ENCODE results near the gene CIP2A. TPM values are rescaled to one million over a fixed set of nuclear protein-coding genes. Genes with fewer than 3 reads are reported as not detected.
A peak's percentile ranks its signal among the peaks of the same experiment; 100 is the strongest.

The CIP2A gene
- total and polyA plus RNA-seq, 2 of the 13 experiments (the other 11 are each of a cell fraction or from before 2014, with no cell fraction given), result 7.8 to 36.9 TPM

GRCh38 chr3:108589081-108589997, at the start of gene CIP2A, which contains the start of gene DZIP3 (continued):
- TF ChIP-seq ZNF282 (IDR thresholded peaks at IDR 0.05; ENCODE audit: partially characterized antibody), result no peak
- TF ChIP-seq YEATS2 (CRISPR knock-in tag; IDR thresholded peaks at IDR 0.05; ENCODE audit: borderline replicate concordance), result peak; percentile 97
- TF ChIP-seq ZNF33A (CRISPR knock-in tag; IDR thresholded peaks at IDR 0.05; ENCODE audit: borderline replicate concordance), result no peak
- TF ChIP-seq POGK (CRISPR knock-in tag; conservative IDR thresholded peaks at IDR 0.05), result peak; percentile 71
- TF ChIP-seq ZNF614 (CRISPR knock-in tag; IDR thresholded peaks at IDR 0.05; ENCODE audit: borderline replicate concordance), result peak; percentile 34; the same call in 1 of the 2 replicates
- no peak for TF ChIP-seq ZBTB46 (CRISPR knock-in tag; IDR thresholded peaks at IDR 0.05; ENCODE audit: borderline replicate concordance)
- no peak for TF ChIP-seq U2AF1 (optimal IDR thresholded peaks at IDR 0.05; ENCODE audit: low read depth, low read length)
- no peak; the same call in 1 of the 2 replicates for TF ChIP-seq ZBTB20 (CRISPR knock-in tag; IDR thresholded peaks at IDR 0.05; ENCODE audit: borderline replicate concordance, low read depth)
- TF ChIP-seq AHR (CRISPR knock-in tag; IDR thresholded peaks at IDR 0.05), result 0 out of 2 replicates have a peak, but pooled peaks have one; percentile 28
- peak; percentile 74 for TF ChIP-seq ARID5B (CRISPR knock-in tag; IDR thresholded peaks at IDR 0.05)
- peak; percentile 10; the same call in 1 of the 2 replicates for TF ChIP-seq ZNF331 (CRISPR knock-in tag; IDR thresholded peaks at IDR 0.05)
- no peak for TF ChIP-seq ZNF225 (CRISPR knock-in tag; IDR thresholded peaks at IDR 0.05)
- peak; percentile 90 for TF ChIP-seq THAP11 (CRISPR knock-in tag; IDR thresholded peaks at IDR 0.05)
- peak; percentile 56; the same call in 1 of the 2 replicates for TF ChIP-seq MED1 (CRISPR knock-in tag; IDR thresholded peaks at IDR 0.05)
